B cell (primary cell): ENCODE data around the gene TBX3.

Source experiments
- EZH2 ChIP-seq: IDR thresholded peaks from 2 replicates; pipeline ENCODE4 v1.6.1; 2012; ENCODE audit warnings: borderline replicate concordance, low read depth, mild to moderate bottlenecking, moderate library complexity, low read length; ENCODE audit not compliant: insufficient read depth, poor library complexity, severe bottlenecking
- TF ChIP-seq, protein P1 (sequence below): fragments of 200-600 bp; IDR thresholded peaks from one replicate; pipeline ENCODE4 v1.8.0; 2022; ENCODE audit warnings: antibody characterized with exemption, mild to moderate bottlenecking

DNA sequence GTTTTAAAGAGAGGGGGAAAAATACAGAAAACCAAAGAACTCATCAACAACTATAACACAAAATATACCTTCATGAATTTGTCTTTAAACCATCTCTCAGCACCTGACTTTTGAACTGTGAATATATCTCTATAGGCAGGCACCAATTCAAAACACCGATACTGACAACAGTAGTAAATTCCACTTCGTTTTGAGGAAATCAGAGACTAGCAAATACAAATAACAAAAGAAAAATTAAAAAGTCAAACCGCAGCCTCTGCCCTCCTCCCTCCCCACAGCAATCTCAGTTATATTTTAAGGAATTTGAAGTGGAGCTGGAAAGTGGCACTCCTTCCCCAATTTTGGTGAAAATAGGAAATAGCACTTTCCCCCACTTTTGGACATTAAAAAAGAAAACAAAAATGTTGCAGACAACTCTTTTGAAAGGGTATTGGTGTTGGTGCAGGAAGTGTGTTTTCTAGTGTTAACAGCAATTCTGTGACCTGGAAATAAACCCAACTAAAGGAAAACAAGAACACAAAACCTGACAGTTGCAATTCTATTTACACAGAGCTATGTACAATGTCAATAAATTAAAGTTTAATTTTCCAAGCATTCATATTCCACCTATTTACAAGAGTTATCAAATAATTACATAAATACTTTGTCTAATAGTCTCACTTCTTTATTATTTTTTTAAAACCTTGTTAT, 13.5 kb downstream of the TBX3 start:
- TF ChIP-seq, protein P1, sequence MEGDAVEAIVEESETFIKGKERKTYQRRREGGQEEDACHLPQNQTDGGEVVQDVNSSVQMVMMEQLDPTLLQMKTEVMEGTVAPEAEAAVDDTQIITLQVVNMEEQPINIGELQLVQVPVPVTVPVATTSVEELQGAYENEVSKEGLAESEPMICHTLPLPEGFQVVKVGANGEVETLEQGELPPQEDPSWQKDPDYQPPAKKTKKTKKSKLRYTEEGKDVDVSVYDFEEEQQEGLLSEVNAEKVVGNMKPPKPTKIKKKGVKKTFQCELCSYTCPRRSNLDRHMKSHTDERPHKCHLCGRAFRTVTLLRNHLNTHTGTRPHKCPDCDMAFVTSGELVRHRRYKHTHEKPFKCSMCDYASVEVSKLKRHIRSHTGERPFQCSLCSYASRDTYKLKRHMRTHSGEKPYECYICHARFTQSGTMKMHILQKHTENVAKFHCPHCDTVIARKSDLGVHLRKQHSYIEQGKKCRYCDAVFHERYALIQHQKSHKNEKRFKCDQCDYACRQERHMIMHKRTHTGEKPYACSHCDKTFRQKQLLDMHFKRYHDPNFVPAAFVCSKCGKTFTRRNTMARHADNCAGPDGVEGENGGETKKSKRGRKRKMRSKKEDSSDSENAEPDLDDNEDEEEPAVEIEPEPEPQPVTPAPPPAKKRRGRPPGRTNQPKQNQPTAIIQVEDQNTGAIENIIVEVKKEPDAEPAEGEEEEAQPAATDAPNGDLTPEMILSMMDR = no peak
- TF ChIP-seq EZH2 = no peak
